ENCODE data around the gene OR6M1.

Gene OR6M1

GRCh38 chr11:123815122-123815521, 9.0 kb upstream of the OR6M1 start:
- POLR2A ChIA-PET: no interaction called here
- CTCF ChIA-PET: no interaction called here
- Histone ChIP-seq H3K4me3 (ENCODE audit: low read depth, low read length) (no peak overlapping the region), H3K9me3 (ENCODE audit: control insufficient read depth, insufficient read depth, low read depth, low read length) (no peaks in the 10 kb centered on the region), H3K27ac (ENCODE audit: extremely low read depth, low read depth, low read length) (no peak overlapping the region), H3K4me1 (ENCODE audit: control insufficient read depth, insufficient read depth, low read length) (no peaks in the 10 kb centered on the region), H3K36me3 (ENCODE audit: control insufficient read depth in 2 of 2, insufficient read depth in 1 of 2, low read length in 2 of 2) (no peaks in the 10 kb centered on the region)
- no peak for TF ChIP-seq ZNF548 (tag by site-specific recombination; IDR thresholded peaks at IDR 0.05)
- no peak for TF ChIP-seq ZNF660 (tag by site-specific recombination; IDR thresholded peaks at IDR 0.05)
- TF ChIP-seq ZNF473 (tag by site-specific recombination; IDR thresholded peaks at IDR 0.05): no peak
- no peak for TF ChIP-seq ZFP69B (tag by site-specific recombination; IDR thresholded peaks at IDR 0.05)
- TF ChIP-seq CTCF (tag by site-specific recombination; IDR thresholded peaks at IDR 0.05): no peak
- no peak for TF ChIP-seq ZNF704 (tag by site-specific recombination; IDR thresholded peaks at IDR 0.05)
- no peak for TF ChIP-seq ZNF514 (tag by site-specific recombination; IDR thresholded peaks at IDR 0.05)
- no peak for TF ChIP-seq ZNF398 (tag by site-specific recombination; IDR thresholded peaks at IDR 0.05)
- TF ChIP-seq GLIS1 (tag by site-specific recombination; IDR thresholded peaks at IDR 0.05): no peak
- no peak for TF ChIP-seq ATF2 (tag by site-specific recombination; IDR thresholded peaks at IDR 0.05; ENCODE audit: low read depth)
- no peak for TF ChIP-seq ZNF280C (tag by site-specific recombination; IDR thresholded peaks at IDR 0.05)
- no peak for TF ChIP-seq ZNF792 (tag by site-specific recombination; IDR thresholded peaks at IDR 0.05)
- no peak for TF ChIP-seq WT1 (tag by site-specific recombination; IDR thresholded peaks at IDR 0.05)
- no peak for TF ChIP-seq ZNF266 (tag by site-specific recombination; IDR thresholded peaks at IDR 0.05; ENCODE audit: low read depth)
- no peak for TF ChIP-seq ZNF549 (tag by site-specific recombination; IDR thresholded peaks at IDR 0.05)
- no peak for TF ChIP-seq PRDM2 (tag by site-specific recombination; IDR thresholded peaks at IDR 0.05; ENCODE audit: borderline replicate concordance)
- no peak for TF ChIP-seq ZNF362 (tag by site-specific recombination; IDR thresholded peaks at IDR 0.05)
- no peak for TF ChIP-seq ZNF701 (tag by site-specific recombination; IDR thresholded peaks at IDR 0.05)
- no peak for TF ChIP-seq ZNF184 (tag by site-specific recombination; IDR thresholded peaks at IDR 0.05)

All from HEK293 (cell line).